Astrocyte of the hippocampus (primary cell): ENCODE results near the gene HS6ST2.

ENCODE experiments used
- DNase-seq: peaks from one replicate; pipeline ENCODE4 v3.0.0; 2011; ENCODE audit warnings: low read depth, low spot score

Gene HS6ST2

GRCh38 chrX:132615391-132616131 is 342.9 kb downstream of the HS6ST2 start:
- DNase-seq = peak; percentile 29

DNA sequence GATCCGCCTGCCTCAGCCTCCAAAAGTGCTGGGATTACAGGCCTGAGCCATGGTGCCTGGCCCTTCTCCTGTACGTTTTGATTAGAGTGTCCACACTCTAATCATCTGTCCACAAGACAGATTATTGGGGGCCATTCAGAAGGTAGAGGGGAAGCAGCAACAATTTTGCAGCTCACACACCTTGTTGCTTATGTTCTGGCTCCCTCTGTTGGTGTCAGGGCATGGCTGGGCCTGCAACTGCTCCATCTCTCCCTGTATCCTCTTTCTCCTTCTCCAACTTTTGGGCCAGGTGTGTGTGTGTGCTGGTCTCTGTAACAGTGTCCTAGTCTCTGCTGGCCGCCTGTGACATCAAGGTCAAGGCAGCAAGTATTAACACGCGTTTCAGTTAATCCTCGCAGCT is 344.1 kb downstream of the HS6ST2 start:
- no peak for DNase-seq

GRCh38 chrX:132613801-132614200 is 344.6 kb downstream of the HS6ST2 start:
- no peak for DNase-seq

DNA sequence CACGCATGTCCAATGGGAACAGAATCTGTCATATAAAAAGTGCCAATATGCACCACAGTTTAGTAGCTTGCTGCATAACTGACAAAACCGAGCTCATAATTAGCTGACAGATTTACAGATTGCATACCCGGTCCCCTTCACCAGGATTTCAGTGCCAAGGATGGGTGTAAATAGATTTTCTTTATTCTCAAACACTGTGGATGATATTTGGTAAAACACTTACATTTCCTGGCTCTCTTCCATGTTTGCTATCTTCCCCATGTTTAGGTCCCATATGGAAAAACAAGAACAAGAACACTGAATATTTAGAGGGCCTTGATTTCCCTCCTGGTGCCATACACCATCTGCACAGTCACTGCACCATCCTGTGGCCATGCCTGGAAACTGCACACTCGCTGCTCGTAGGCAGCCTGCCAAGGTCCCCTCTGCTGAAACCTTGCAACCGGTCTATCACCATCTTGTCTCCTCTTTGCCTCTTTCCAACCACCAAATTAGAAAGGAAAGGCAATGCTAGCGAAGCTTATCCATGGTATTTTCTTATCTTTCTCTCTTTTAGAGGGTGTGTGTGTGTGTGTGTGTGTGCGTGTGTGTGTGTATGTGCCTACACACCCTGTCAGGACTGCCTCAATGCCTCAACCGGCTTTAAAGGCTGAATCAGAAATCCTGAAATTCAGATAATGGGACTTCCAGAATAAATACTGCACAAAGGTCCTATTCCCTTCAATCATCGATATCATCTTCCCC is 345.4 kb downstream of the HS6ST2 start:
- peak; percentile 57 for DNase-seq

DNA sequence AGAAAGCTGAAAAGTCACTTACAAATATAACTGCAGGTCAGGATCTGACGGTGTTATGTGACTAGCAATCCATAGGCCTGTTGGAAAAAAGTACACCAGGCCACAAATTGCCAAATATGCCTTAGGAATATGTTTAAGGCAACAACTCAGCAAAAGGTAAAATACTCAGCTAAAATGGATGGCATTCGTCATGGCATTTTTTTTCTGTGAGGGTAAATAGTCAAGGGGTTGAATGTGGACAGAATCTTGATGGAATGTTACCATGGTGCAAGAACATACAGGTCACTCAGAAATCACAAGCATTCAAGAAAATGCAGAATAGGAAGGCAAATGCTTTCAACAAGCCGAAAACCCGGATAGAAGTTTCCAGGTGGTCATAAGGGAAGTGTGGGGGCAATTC is 347.9 kb downstream of the HS6ST2 start:
- no peak for DNase-seq

DNA sequence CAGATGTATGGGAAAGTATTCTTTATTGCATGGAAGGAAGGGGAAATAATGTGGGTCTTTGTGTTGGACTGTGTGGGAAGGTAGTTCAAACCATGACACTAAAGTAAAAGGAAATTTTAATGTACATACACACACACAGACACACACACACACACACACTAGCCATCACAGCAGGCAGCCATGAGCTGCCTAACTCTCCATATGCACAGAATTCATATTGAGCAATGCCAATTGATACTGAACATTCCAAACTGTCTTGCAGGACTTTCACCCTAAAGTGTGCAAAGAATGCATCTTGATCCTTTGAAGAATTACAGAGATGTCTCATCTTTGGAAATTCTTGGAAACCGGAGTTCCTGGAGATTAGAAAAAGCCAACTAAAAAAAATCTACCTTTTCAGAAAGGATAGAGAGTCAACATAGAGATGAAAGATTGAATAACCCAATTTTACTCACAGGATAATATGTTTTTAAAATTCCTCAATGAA is 349.0 kb downstream of the HS6ST2 start:
- DNase-seq = no peak

- no peak for DNase-seq
Measured at GRCh38 chrX:132603700-132604286, 354.6 kb downstream of the HS6ST2 start.

GRCh38 chrX:132602701-132603100 is 355.7 kb downstream of the HS6ST2 start:
- no peak for DNase-seq

DNA sequence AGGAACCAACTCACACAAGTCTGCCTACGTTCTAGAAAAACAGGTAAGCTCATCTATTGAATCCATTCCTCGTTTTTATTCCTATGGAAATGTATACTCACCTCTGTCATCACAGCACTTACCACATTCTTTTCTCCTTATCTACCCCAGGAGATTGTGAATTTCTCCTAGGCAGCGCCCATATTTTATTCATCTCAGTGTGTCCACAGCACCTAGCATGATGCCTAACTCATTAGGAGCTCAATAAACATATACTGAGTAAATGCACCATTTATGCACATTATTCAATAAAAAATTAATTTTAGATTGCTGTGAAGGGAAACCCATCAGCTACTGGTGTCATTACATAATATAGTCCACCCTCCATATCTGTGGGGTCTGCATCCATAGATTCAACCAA is 363.4 kb downstream of the HS6ST2 start:
- no peak for DNase-seq

GRCh38 chrX:132594129-132594528 is 364.3 kb downstream of the HS6ST2 start:
- no peak for DNase-seq

DNA sequence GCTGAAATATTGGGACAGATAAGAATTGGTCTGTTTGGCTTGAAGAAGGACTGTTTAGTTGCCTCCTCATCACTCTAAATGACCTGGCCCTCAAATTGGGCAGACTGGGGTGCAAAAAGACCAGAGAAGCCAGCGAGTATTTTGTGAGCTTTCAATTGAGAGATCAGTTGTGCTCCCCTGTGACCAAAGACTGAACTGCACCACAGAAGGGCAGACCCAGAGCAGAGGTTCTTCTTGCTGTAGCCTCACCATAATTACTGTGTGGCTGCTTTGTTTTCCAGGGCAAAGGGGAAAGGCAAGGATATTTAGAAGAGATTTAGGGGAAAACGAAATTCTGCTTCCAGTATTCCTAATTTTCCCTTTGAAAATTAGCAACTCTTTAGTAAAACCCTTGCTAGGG is 365.5 kb downstream of the HS6ST2 start:
- DNase-seq = no peak

GRCh38 chrX:132591719-132592275 is 366.6 kb downstream of the HS6ST2 start:
- DNase-seq = no peak

- DNase-seq = no peak
Measured at GRCh38 chrX:132590350-132591026, 367.9 kb downstream of the HS6ST2 start.

DNA sequence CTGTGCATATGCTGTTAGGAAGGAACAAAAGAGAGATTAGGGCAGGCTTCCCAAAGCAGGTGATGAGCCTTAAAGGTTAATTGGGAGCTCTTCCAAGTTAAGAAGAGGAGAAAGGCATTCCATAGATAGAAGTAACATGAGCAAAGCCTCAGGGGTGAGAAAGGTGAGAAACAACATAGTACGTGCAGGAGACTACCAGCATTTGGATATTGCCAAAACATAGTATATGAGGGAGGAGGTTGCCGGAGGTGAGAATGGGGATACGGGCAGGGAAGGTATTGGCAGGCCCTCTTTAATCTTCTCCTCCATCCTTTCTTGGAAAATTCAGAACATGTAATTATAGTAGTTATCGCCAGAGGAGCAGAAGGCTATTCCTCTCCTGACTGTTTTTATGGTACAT is 373.5 kb downstream of the HS6ST2 start:
- no peak for DNase-seq

GRCh38 chrX:132576939-132577338 is 381.5 kb downstream of the HS6ST2 start:
- DNase-seq = peak; percentile 2
